BE2C (cell line): ENCODE results near the gene PAQR7.

Source experiments
- DNase-seq: peaks from one replicate; pipeline ENCODE4 v3.0.0-alpha.2; 2020
- H3K27me3 ChIP-seq: fragments of 250-450 bp; sonication (Bioruptor Pico); 2 replicates; pipeline ENCODE4 v1.5.1; 2020; ENCODE audit warnings: mild to moderate bottlenecking
- H3K36me3 ChIP-seq: fragments of 250-450 bp; sonication (Bioruptor Pico); 2 replicates; pipeline ENCODE4 v1.5.1; 2020; ENCODE audit warnings: mild to moderate bottlenecking
- H3K4me1 ChIP-seq: fragments of 250-450 bp; sonication (Bioruptor Pico); 2 replicates; pipeline ENCODE4 v1.5.1; 2020
- H3K4me3 ChIP-seq: 2 replicates; pipeline ENCODE4 v1.5.1; 2011; ENCODE audit warnings: low read depth, low read length
- H3K9me3 ChIP-seq: fragments of 250-450 bp; sonication (Bioruptor Pico); 2 replicates; pipeline ENCODE4 v1.5.1; 2020
- CTCF ChIP-seq: IDR thresholded peaks from 2 replicates; pipeline ENCODE4 v1.5.1; 2012; ENCODE audit warnings: mild to moderate bottlenecking, low read depth, low read length

Gene PAQR7

GRCh38 chr1:25917996-25918395, 42.5 kb upstream of the PAQR7 start:
- no peak overlapping the region for H3K4me3 ChIP-seq
- no peaks in the 10 kb centered on the region for H3K27me3 ChIP-seq
- H3K36me3 ChIP-seq = no peaks in the 10 kb centered on the region
- H3K4me1 ChIP-seq = peaks cover 4% of the 10 kb centered on the region
- H3K9me3 ChIP-seq = no peaks in the 10 kb centered on the region
- DNase-seq = no peak
- TF ChIP-seq CTCF = no peak

GRCh38 chr1:25916460-25916859, 41.0 kb upstream of the PAQR7 start:
- H3K4me1 ChIP-seq = no peaks in the 10 kb centered on the region
- no peak overlapping the region for H3K4me3 ChIP-seq
- no peaks in the 10 kb centered on the region for H3K27me3 ChIP-seq
- TF ChIP-seq CTCF = no peak
- no peaks in the 10 kb centered on the region for H3K36me3 ChIP-seq
- DNase-seq = no peak
- no peaks in the 10 kb centered on the region for H3K9me3 ChIP-seq

- no peak for DNase-seq
- no peak overlapping the region for H3K4me3 ChIP-seq
- H3K9me3 ChIP-seq = no peaks in the 10 kb centered on the region
- H3K4me1 ChIP-seq = no peaks in the 10 kb centered on the region
- no peak for TF ChIP-seq CTCF
- H3K36me3 ChIP-seq = no peaks in the 10 kb centered on the region
- H3K27me3 ChIP-seq = no peaks in the 10 kb centered on the region
Observed at GRCh38 chr1:25914074-25914995, 38.8 kb upstream of the PAQR7 start.

- TF ChIP-seq CTCF = no peak
- H3K4me1 ChIP-seq = no peaks in the 10 kb centered on the region
- no peak for DNase-seq
- H3K36me3 ChIP-seq = no peaks in the 10 kb centered on the region
- no peaks in the 10 kb centered on the region for H3K9me3 ChIP-seq
- H3K27me3 ChIP-seq = no peaks in the 10 kb centered on the region
- H3K4me3 ChIP-seq = no peak overlapping the region
Observed at GRCh38 chr1:25913206-25913605, 37.7 kb upstream of the PAQR7 start.

- H3K36me3 ChIP-seq = no peaks in the 10 kb centered on the region
- H3K4me3 ChIP-seq = no peak overlapping the region
- H3K4me1 ChIP-seq = no peaks in the 10 kb centered on the region
- no peak for TF ChIP-seq CTCF
- DNase-seq = no peak
- no peaks in the 10 kb centered on the region for H3K9me3 ChIP-seq
- no peaks in the 10 kb centered on the region for H3K27me3 ChIP-seq
Observed at GRCh38 chr1:25912076-25912831, 36.7 kb upstream of the PAQR7 start.

GRCh38 chr1:25911162-25911561, 35.7 kb upstream of the PAQR7 start:
- Histone ChIP-seq H3K27me3 (no peaks in the 10 kb centered on the region), H3K36me3 (no peaks in the 10 kb centered on the region), H3K4me1 (peaks cover 4% of the 10 kb centered on the region; the same call in 1 of the 2 replicates), H3K4me3 (no peak overlapping the region), H3K9me3 (no peaks in the 10 kb centered on the region)
- DNase-seq = no peak
- no peak for TF ChIP-seq CTCF
